ENCODE measurements around the gene CNIH4.

CNIH4 gene

GRCh38 chr1:224353975-224354925 lies 2.4 kb upstream of the CNIH4 start:
- TF ChIP-seq POLR2AphosphoS5 (IDR thresholded peaks at IDR 0.05; ENCODE audit: low read depth, low read length) = no peak
- TF ChIP-seq TAF1 (IDR thresholded peaks at IDR 0.05; ENCODE audit: borderline replicate concordance, insufficient read depth, low read length) = no peak
- TF ChIP-seq REST (IDR thresholded peaks at IDR 0.05; ENCODE audit: insufficient read depth in 1 of 2, low read depth in 2 of 2, low read length in 2 of 2) = no peak
- no peak for TF ChIP-seq SIN3A (IDR thresholded peaks at IDR 0.05; ENCODE audit: borderline replicate concordance, insufficient read depth, low read length)
- TF ChIP-seq FOXP2 (optimal IDR thresholded peaks at IDR 0.05; ENCODE audit: borderline replicate concordance, extremely low read depth, extremely low read length, insufficient read depth) = no peak

- TF ChIP-seq FOXP2 (optimal IDR thresholded peaks at IDR 0.05; ENCODE audit: borderline replicate concordance, extremely low read depth, extremely low read length, insufficient read depth) (no peak), TAF1 (IDR thresholded peaks at IDR 0.05; ENCODE audit: borderline replicate concordance, insufficient read depth, low read length) (no peak), REST (IDR thresholded peaks at IDR 0.05; ENCODE audit: insufficient read depth in 1 of 2, low read depth in 2 of 2, low read length in 2 of 2) (no peak), POLR2AphosphoS5 (IDR thresholded peaks at IDR 0.05; ENCODE audit: low read depth, low read length) (no peak), SIN3A (IDR thresholded peaks at IDR 0.05; ENCODE audit: borderline replicate concordance, insufficient read depth, low read length) (no peak)
Measured at GRCh38 chr1:224357626-224358124, 996 bp downstream of the CNIH4 start.

- TF ChIP-seq TAF1 (IDR thresholded peaks at IDR 0.05; ENCODE audit: borderline replicate concordance, insufficient read depth, low read length) = no peak
- TF ChIP-seq FOXP2 (optimal IDR thresholded peaks at IDR 0.05; ENCODE audit: borderline replicate concordance, extremely low read depth, extremely low read length, insufficient read depth) = no peak
- no peak for TF ChIP-seq SIN3A (IDR thresholded peaks at IDR 0.05; ENCODE audit: borderline replicate concordance, insufficient read depth, low read length)
- no peak for TF ChIP-seq REST (IDR thresholded peaks at IDR 0.05; ENCODE audit: insufficient read depth in 1 of 2, low read depth in 2 of 2, low read length in 2 of 2)
- no peak for TF ChIP-seq POLR2AphosphoS5 (IDR thresholded peaks at IDR 0.05; ENCODE audit: low read depth, low read length)
Measured at GRCh38 chr1:224358237-224358636, 1.6 kb downstream of the CNIH4 start.

- TF ChIP-seq SIN3A (IDR thresholded peaks at IDR 0.05; ENCODE audit: borderline replicate concordance, insufficient read depth, low read length) = no peak
- TF ChIP-seq TAF1 (IDR thresholded peaks at IDR 0.05; ENCODE audit: borderline replicate concordance, insufficient read depth, low read length) = no peak
- no peak for TF ChIP-seq FOXP2 (optimal IDR thresholded peaks at IDR 0.05; ENCODE audit: borderline replicate concordance, extremely low read depth, extremely low read length, insufficient read depth)
- TF ChIP-seq POLR2AphosphoS5 (IDR thresholded peaks at IDR 0.05; ENCODE audit: low read depth, low read length) = no peak
- no peak for TF ChIP-seq REST (IDR thresholded peaks at IDR 0.05; ENCODE audit: insufficient read depth in 1 of 2, low read depth in 2 of 2, low read length in 2 of 2)
Measured at GRCh38 chr1:224359207-224359606, 2.5 kb downstream of the CNIH4 start.
